ENCODE results near the gene TSPY10. TPM values are rescaled to one million over a fixed set of nuclear protein-coding genes. Genes with fewer than 3 reads are reported as not detected.
"Not testable (repeated sequence)": the region's sequence is repeated elsewhere in the genome, so short reads cannot be mapped to it uniquely, and the experiment has no call there.

Gene TSPY10, protein sequence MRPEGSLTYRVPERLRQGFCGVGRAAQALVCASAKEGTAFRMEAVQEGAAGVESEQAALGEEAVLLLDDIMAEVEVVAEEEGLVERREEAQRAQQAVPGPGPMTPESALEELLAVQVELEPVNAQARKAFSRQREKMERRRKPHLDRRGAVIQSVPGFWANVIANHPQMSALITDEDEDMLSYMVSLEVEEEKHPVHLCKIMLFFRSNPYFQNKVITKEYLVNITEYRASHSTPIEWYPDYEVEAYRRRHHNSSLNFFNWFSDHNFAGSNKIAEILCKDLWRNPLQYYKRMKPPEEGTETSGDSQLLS
- total RNA-seq, result not detected in 2 replicates

DNA sequence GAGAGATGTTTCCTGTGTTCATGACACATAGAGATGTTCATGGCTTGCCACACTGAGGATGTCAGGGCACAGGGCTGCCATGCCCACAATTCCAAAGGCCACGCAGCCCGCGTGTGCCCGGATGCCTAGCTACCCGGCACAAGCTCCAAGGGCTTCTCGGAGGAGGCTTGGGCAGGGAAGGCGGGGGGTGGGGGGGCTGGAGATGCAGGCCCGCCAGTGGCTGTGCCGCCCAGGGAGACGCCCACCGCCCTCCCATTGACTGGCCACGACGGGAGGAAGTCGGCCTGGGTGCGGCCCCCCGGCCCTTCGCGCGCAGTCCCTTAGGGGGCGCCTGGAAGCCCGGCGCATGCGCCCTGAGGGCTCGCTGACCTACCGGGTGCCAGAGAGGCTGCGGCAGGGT lies at the start of gene TSPY10:
Gene TSPY10 (plus strand): TSS at position 301 of the 400 bp plus-strand sequence. CDS start 46 bp downstream, at position 347.
- not testable (repeated sequence) for DNase-seq

DNA sequence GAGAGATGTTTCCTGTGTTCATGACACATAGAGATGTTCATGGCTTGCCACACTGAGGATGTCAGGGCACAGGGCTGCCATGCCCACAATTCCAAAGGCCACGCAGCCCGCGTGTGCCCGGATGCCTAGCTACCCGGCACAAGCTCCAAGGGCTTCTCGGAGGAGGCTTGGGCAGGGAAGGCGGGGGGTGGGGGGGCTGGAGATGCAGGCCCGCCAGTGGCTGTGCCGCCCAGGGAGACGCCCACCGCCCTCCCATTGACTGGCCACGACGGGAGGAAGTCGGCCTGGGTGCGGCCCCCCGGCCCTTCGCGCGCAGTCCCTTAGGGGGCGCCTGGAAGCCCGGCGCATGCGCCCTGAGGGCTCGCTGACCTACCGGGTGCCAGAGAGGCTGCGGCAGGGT lies 40.7 kb upstream of the TSPY10 start, which contains the start of gene TSPY9:
Gene TSPY9 (plus strand): TSS at position 301 of the 400 bp plus-strand sequence. CDS start 46 bp downstream, at position 347.
- DNase-seq, result not testable (repeated sequence)

DNA sequence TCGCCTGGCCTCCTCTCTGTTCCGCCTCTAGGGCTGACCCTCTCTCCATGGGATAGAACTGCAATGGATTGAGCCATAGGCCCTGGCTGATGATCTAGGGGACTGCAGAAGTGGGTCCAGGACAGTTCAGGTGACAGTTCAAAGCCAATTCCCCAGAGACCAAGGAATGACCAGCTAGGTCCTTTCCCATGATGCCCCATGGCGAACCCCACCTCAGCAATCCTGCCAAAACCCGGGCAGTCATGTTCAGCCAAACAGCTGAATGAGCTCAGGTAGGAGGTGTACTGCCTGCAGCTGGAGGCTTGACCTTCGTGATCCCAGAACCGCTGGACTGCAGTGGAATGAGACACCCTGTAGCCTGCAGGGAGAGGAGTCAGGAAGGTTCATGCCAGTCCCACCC lies 23.3 kb upstream of the TSPY10 start:
- DNase-seq, result not testable (repeated sequence)

DNA sequence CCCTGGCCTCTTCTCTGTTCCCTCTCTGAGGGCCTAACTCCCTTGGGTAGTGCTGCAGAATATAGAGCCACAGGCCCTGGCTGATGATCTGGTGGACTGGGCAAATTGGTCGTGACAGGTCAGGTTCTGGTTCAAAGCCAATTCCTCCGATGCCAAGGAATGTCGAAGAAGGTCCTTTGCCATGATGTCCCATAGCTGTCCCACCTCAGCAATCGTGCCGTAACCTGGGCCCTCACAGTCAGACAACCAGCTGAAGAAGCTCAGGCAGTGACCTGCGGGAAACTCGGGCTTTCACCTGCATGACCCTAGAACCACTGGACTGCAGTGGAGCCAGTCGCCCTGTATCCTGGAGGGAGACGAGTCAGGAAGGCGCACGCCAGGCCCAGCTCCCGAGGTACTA lies 11.4 kb upstream of the TSPY10 start:
- DNase-seq, result not testable (repeated sequence)

Other genes with a start within 250 kb of the TSPY10 start
- not detected in 2 replicates for gene TSPY4, start 190.4 kb upstream of the TSPY10 start, total RNA-seq
- not detected in 2 replicates for gene TSPY8, start 170.1 kb upstream of the TSPY10 start, total RNA-seq
- not detected in 2 replicates for gene TSPY3, start 129.5 kb upstream of the TSPY10 start, total RNA-seq
- not detected in 2 replicates for gene TSPY1, start 60.9 kb upstream of the TSPY10 start, total RNA-seq
- gene TSPY9, start 40.6 kb upstream of the TSPY10 start, total RNA-seq, result not detected in 2 replicates

Measured in dermis blood vessel endothelial cell (primary cell).